GM12873 (cell line): ENCODE results near the gene ZNF407.

ENCODE experiments used
- TF ChIP-seq, protein P1 (sequence below): IDR thresholded peaks from 2 replicates; pipeline ENCODE4 v1.5.1; 2012; ENCODE audit warnings: low read depth, mild to moderate bottlenecking, moderate library complexity, low read length, control low read depth; ENCODE audit not compliant: insufficient read depth; ENCODE audit errors: missing control alignments

The ZNF407 gene, protein sequence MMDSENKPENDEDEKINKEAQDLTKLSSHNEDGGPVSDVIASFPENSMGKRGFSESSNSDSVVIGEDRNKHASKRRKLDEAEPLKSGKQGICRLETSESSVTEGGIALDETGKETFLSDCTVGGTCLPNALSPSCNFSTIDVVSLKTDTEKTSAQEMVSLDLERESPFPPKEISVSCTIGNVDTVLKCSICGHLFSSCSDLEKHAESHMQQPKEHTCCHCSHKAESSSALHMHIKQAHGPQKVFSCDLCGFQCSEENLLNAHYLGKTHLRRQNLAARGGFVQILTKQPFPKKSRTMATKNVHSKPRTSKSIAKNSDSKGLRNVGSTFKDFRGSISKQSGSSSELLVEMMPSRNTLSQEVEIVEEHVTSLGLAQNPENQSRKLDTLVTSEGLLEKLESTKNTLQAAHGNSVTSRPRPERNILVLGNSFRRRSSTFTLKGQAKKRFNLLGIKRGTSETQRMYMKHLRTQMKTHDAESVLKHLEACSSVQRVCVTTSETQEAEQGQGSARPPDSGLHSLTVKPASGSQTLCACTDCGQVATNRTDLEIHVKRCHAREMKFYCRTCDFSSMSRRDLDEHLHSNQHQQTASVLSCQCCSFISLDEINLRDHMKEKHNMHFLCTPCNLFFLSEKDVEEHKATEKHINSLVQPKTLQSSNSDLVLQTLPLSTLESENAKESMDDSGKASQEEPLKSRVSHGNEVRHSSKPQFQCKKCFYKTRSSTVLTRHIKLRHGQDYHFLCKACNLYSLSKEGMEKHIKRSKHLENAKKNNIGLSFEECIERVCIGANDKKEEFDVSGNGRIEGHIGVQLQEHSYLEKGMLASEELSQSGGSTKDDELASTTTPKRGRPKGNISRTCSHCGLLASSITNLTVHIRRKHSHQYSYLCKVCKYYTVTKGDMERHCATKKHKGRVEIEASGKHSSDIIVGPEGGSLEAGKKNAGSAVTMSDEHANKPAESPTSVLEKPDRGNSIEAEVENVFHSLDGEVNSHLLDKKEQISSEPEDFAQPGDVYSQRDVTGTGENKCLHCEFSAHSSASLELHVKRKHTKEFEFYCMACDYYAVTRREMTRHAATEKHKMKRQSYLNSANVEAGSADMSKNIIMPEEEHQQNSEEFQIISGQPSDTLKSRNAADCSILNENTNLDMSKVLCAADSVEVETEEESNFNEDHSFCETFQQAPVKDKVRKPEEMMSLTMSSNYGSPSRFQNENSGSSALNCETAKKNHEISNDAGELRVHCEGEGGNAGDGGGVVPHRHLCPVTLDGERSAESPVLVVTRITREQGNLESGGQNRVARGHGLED (N-terminal part only)

DNA sequence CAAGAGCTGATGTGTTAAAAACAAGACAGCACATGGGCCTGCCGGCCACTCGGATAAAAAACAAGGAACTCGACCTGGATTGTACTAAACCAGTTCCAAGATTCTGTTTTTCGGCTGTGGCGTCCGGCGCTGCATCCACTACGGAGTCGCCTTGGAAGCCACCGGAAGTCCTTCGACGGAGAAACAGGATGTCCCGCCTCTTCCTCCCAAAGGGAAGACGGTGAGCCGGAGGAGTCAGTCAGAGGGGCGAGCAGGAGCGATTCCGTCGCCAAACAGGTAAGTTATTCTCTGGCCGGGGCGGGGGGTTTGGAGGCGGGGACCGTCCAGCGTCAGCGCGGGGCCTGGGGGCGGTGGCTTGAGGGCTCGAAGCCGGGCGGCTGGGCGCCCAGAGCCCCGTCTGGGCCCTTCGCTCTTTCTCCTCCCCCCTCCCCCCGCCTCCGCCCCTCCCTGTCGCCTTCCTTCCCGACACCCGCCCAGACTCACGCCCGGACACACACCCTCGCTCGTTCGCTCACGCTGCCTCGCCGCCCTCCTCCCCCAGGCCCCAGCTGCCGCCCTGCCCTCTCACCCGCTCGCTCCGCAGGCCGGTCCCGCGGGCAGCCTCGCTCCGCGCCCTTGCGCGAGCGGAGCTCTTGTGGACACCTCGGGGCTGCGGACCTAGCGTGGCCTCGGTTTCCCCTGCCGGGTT lies at the start of gene ZNF407:
Gene ZNF407 (plus strand): TSS at position 209 of the 688 bp plus-strand sequence. CDS start 33,150 bp downstream, outside the sequence.
- TF ChIP-seq, protein P1, sequence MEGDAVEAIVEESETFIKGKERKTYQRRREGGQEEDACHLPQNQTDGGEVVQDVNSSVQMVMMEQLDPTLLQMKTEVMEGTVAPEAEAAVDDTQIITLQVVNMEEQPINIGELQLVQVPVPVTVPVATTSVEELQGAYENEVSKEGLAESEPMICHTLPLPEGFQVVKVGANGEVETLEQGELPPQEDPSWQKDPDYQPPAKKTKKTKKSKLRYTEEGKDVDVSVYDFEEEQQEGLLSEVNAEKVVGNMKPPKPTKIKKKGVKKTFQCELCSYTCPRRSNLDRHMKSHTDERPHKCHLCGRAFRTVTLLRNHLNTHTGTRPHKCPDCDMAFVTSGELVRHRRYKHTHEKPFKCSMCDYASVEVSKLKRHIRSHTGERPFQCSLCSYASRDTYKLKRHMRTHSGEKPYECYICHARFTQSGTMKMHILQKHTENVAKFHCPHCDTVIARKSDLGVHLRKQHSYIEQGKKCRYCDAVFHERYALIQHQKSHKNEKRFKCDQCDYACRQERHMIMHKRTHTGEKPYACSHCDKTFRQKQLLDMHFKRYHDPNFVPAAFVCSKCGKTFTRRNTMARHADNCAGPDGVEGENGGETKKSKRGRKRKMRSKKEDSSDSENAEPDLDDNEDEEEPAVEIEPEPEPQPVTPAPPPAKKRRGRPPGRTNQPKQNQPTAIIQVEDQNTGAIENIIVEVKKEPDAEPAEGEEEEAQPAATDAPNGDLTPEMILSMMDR = no peak

DNA sequence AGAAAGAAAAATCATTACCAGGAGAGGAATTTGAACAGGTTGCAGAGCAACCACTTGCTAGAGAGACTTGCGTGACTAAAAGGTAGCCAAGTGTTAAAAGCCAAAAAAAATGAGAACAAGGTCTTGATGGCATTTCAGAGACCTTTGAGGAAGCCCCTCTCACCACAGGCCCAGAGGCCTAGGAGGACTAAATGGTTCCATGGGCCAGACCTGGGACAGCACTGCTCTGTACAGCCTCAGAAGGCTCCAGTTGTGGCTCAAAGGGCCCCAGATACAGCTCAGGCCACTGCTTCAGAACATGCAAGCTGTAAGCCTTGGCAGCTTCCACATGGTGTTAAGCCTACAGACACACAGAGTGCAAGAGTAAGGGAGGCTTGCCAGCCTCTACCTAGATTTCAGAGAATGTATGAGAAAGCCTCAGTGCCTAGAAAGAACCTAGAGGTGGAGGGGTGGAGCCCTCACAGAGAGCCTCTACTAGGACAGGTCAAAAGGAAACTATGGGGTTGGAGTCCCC lies 48.0 kb upstream of the ZNF407 start:
- TF ChIP-seq, protein P1 = no peak

DNA sequence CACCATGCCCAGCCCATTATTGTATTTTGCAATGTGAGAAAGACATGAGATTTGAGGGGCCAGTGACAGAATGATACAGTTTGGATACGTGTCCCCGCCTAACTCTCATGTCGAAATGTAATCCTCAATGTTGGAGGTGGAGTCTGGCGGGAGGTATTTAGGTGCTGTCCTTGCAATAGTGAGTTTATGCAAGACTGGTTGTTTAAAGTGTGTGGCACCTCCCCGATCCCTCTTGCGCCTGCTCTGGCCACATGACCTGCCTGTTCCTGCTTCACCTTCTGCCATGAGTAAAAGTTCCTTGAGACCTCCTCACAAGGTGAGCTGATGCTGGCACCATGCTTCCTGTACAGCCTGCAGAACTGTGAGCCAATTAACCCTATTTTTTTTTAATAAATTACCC lies 46.8 kb upstream of the ZNF407 start:
- TF ChIP-seq, protein P1 = no peak

DNA sequence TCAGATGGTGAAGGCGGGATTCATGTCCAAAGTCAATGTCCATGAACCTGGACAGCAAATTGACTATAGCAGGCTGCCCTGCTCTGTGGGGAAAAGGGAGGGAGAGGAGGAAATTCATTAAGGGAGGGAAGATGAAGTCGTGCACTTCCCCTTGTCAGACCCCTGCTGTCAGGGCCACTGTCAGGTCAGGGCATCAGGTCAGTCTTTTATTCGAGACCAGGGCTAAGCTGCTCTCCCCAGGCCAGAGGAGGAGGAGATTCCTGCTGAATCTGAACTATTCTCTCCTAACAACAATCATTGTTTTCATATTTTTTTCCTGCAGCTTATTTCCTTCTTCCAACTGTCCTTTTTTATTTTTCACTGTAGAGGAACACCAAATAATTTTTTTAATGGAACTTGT lies 46.2 kb upstream of the ZNF407 start:
- TF ChIP-seq, protein P1 = no peak

DNA sequence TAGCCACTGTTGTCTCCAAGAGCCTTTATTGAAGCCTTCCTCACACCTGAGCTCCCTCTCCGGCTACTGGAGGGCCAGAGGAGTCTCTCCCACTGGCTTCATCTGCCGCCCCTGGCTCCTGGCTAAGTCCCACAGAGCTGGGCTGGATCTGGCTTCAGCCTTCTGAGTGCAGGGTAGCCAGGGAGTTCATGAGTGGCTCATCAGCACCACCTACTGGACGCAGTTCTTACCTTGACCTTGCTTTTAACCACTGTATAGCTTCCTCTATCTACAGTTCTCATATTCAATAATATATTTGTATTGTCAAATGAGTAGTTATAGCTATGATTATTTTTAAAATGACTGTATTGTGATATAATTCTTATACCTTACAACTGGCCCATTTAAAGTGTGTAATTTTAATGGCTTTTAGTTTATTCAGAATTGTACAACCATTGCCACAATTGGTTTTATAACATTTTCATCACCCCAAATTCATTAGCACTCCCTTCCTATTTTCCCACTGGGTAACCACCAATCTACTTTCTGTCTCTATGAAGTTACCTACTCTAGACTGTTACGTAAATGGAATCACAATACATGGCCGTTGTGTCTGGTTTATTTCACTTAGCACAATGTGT lies 45.6 kb upstream of the ZNF407 start:
- TF ChIP-seq, protein P1 = peak; percentile 83

DNA sequence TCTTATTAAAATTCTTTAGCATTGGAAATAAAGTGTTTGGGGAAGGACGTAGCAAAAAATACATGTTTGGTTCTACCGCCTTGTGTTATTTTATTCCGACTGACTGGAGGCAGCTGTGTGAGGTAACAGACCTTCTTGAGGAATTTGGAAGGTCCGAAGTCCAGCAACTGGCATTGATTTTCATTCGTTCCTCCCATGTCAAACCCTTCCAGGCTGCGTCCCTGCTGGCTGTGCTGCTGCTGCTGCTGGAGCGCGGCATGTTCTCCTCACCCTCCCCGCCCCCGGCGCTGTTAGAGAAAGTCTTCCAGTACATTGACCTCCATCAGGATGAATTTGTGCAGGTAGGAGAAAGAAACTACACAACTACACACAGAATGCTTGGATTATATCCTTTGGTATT lies 41.5 kb upstream of the ZNF407 start:
- TF ChIP-seq, protein P1 = no peak
